ENCODE data around the gene BMPR1A. TPM values are rescaled to one million over a fixed set of nuclear protein-coding genes. Genes with fewer than 3 reads are reported as not detected.

BMPR1A gene
- total and polyA plus RNA-seq, 2 experiments from 2014 or later: 14.2 to 82.5 TPM

DNA sequence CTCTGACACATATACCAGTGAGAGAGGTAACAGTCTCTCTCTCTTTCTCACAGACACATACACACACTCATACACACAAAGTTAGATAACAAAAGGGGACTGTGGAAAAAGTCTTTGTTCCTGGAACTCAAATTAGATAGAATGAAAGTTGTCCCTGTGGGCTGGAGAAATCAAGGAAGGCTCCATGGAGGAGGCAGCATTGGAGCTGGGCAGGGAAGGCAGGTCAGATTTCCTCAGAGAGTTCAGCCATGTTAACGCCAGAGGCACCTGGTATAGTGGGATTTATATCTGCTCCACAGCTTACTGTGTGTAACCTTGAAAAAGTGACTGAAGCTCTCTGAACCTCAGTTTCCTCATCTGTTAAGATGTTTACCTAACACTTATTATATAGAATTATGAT is 49.4 kb upstream of the BMPR1A start (continued):
- TF ChIP-seq, protein P1, sequence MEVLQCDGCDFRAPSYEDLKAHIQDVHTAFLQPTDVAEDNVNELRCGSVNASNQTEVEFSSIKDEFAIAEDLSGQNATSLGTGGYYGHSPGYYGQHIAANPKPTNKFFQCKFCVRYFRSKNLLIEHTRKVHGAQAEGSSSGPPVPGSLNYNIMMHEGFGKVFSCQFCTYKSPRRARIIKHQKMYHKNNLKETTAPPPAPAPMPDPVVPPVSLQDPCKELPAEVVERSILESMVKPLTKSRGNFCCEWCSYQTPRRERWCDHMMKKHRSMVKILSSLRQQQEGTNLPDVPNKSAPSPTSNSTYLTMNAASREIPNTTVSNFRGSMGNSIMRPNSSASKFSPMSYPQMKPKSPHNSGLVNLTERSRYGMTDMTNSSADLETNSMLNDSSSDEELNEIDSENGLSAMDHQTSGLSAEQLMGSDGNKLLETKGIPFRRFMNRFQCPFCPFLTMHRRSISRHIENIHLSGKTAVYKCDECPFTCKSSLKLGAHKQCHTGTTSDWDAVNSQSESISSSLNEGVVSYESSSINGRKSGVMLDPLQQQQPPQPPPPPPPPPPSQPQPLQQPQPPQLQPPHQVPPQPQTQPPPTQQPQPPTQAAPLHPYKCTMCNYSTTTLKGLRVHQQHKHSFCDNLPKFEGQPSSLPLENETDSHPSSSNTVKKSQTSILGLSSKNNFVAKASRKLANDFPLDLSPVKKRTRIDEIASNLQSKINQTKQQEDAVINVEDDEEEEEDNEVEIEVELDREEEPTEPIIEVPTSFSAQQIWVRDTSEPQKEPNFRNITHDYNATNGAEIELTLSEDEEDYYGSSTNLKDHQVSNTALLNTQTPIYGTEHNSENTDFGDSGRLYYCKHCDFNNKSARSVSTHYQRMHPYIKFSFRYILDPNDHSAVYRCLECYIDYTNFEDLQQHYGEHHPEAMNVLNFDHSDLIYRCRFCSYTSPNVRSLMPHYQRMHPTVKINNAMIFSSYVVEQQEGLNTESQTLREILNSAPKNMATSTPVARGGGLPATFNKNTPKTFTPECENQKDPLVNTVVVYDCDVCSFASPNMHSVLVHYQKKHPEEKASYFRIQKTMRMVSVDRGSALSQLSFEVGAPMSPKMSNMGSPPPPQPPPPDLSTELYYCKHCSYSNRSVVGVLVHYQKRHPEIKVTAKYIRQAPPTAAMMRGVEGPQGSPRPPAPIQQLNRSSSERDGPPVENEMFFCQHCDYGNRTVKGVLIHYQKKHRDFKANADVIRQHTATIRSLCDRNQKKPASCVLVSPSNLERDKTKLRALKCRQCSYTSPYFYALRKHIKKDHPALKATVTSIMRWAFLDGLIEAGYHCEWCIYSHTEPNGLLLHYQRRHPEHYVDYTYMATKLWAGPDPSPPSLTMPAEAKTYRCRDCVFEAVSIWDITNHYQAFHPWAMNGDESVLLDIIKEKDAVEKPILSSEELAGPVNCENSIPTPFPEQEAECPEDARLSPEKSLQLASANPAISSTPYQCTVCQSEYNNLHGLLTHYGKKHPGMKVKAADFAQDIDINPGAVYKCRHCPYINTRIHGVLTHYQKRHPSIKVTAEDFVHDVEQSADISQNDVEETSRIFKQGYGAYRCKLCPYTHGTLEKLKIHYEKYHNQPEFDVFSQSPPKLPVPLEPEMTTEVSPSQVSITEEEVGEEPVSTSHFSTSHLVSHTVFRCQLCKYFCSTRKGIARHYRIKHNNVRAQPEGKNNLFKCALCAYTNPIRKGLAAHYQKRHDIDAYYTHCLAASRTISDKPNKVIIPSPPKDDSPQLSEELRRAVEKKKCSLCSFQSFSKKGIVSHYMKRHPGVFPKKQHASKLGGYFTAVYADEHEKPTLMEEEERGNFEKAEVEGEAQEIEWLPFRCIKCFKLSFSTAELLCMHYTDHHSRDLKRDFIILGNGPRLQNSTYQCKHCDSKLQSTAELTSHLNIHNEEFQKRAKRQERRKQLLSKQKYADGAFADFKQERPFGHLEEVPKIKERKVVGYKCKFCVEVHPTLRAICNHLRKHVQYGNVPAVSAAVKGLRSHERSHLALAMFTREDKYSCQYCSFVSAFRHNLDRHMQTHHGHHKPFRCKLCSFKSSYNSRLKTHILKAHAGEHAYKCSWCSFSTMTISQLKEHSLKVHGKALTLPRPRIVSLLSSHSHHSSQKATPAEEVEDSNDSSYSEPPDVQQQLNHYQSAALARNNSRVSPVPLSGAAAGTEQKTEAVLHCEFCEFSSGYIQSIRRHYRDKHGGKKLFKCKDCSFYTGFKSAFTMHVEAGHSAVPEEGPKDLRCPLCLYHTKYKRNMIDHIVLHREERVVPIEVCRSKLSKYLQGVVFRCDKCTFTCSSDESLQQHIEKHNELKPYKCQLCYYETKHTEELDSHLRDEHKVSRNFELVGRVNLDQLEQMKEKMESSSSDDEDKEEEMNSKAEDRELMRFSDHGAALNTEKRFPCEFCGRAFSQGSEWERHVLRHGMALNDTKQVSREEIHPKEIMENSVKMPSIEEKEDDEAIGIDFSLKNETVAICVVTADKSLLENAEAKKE (CRISPR knock-in tag; IDR thresholded peaks at IDR 0.05): no peak
- TF ChIP-seq, protein P2, sequence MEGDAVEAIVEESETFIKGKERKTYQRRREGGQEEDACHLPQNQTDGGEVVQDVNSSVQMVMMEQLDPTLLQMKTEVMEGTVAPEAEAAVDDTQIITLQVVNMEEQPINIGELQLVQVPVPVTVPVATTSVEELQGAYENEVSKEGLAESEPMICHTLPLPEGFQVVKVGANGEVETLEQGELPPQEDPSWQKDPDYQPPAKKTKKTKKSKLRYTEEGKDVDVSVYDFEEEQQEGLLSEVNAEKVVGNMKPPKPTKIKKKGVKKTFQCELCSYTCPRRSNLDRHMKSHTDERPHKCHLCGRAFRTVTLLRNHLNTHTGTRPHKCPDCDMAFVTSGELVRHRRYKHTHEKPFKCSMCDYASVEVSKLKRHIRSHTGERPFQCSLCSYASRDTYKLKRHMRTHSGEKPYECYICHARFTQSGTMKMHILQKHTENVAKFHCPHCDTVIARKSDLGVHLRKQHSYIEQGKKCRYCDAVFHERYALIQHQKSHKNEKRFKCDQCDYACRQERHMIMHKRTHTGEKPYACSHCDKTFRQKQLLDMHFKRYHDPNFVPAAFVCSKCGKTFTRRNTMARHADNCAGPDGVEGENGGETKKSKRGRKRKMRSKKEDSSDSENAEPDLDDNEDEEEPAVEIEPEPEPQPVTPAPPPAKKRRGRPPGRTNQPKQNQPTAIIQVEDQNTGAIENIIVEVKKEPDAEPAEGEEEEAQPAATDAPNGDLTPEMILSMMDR (conservative IDR thresholded peaks at IDR 0.05; ENCODE audit: low read depth in 2 of 2): no peak
- TF ChIP-seq NANOG (IDR thresholded peaks at IDR 0.05; ENCODE audit: borderline replicate concordance): no peak

DNA sequence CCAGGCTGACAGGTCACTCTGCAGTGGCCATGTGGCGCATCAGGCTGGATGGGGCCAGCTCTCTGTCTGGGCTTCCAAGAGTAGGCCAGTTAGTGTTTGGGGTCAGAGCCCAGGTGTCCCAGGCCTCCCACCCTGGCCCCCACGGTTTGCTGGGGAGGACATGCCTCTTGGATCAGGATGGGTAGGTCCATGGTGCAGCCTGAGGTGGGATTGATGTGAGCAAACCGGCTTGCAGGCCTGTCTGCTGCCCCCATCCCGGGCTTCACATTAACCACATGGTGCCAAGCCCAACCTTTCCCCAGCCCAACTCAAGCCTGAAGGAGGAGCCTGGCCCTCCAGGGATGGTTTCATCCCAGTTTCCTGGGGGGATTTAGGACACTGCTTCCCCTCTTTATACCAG is 48.9 kb upstream of the BMPR1A start:
- ATAC-seq (no peak), DNase-seq (ENCODE audit: low spot score) (no peak)
- H4K20me1 ChIP-seq (replicated peaks; ENCODE audit: insufficient read depth): no peaks in the 10 kb centered on the region
- H3F3A ChIP-seq (replicated peaks; ENCODE audit: low read depth): peaks cover 7% of the 10 kb centered on the region; the same call in 1 of the 2 replicates
- no peak overlapping the region for H2AFZ ChIP-seq
- H3K4me1 ChIP-seq (ENCODE audit: insufficient read depth): peaks cover 16% of the 10 kb centered on the region
- Mint-ChIP-seq H3K36me3 (ENCODE audit: low read depth) (no peaks in the 10 kb centered on the region; the same call in 2 of the 3 replicates), H3K27ac (no peak overlapping the region), H3K4me3 (no peak overlapping the region), H3K27me3 (ENCODE audit: insufficient read depth, low read depth, poor library complexity) (peaks cover 17% of the 10 kb centered on the region), H3K9me3 (no peaks in the 10 kb centered on the region; the same call in 2 of the 3 replicates), H3K4me1 (peaks cover 44% of the 10 kb centered on the region)
- no peak overlapping the region for H3K4me2 ChIP-seq
- H3K4me3 ChIP-seq: no peak overlapping the region
- 0 out of 2 replicates have a peak, but pooled peaks cover under 1% of the 10 kb centered on the region for H3K9me2 ChIP-seq (ENCODE audit: insufficient read depth)
- no peaks in the 10 kb centered on the region for H3K36me3 ChIP-seq (ENCODE audit: insufficient read depth)
- H3K79me2 ChIP-seq (replicated peaks; ENCODE audit: insufficient read depth): no peaks in the 10 kb centered on the region
- no peaks in the 10 kb centered on the region for H3K27me3 ChIP-seq (ENCODE audit: insufficient read depth)
- H3K27ac ChIP-seq (ENCODE audit: low read depth): no peak overlapping the region
- no peak for TF ChIP-seq NANOG (IDR thresholded peaks at IDR 0.05; ENCODE audit: borderline replicate concordance)
- TF ChIP-seq, protein P3, sequence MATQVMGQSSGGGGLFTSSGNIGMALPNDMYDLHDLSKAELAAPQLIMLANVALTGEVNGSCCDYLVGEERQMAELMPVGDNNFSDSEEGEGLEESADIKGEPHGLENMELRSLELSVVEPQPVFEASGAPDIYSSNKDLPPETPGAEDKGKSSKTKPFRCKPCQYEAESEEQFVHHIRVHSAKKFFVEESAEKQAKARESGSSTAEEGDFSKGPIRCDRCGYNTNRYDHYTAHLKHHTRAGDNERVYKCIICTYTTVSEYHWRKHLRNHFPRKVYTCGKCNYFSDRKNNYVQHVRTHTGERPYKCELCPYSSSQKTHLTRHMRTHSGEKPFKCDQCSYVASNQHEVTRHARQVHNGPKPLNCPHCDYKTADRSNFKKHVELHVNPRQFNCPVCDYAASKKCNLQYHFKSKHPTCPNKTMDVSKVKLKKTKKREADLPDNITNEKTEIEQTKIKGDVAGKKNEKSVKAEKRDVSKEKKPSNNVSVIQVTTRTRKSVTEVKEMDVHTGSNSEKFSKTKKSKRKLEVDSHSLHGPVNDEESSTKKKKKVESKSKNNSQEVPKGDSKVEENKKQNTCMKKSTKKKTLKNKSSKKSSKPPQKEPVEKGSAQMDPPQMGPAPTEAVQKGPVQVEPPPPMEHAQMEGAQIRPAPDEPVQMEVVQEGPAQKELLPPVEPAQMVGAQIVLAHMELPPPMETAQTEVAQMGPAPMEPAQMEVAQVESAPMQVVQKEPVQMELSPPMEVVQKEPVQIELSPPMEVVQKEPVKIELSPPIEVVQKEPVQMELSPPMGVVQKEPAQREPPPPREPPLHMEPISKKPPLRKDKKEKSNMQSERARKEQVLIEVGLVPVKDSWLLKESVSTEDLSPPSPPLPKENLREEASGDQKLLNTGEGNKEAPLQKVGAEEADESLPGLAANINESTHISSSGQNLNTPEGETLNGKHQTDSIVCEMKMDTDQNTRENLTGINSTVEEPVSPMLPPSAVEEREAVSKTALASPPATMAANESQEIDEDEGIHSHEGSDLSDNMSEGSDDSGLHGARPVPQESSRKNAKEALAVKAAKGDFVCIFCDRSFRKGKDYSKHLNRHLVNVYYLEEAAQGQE (IDR thresholded peaks at IDR 0.05; ENCODE audit: unreplicated experiment): no peak
- TF ChIP-seq CREB1 (CRISPR knock-in tag; IDR thresholded peaks at IDR 0.05; ENCODE audit: low read depth): no peak
- TF ChIP-seq ZNF331 (CRISPR knock-in tag; IDR thresholded peaks at IDR 0.05; ENCODE audit: low read depth): no peak
- TF ChIP-seq EZH2phosphoT487 (IDR thresholded peaks at IDR 0.05; ENCODE audit: unreplicated experiment): no peak
- no peak for TF ChIP-seq JUNB (IDR thresholded peaks at IDR 0.05; ENCODE audit: unreplicated experiment)
- TF ChIP-seq, protein P2 (conservative IDR thresholded peaks at IDR 0.05; ENCODE audit: low read depth in 2 of 2): no peak
- TF ChIP-seq ZNF114 (CRISPR knock-in tag; IDR thresholded peaks at IDR 0.05): no peak
- no peak for TF ChIP-seq STAT1 (IDR thresholded peaks at IDR 0.05; ENCODE audit: unreplicated experiment)
- TF ChIP-seq POLR2AphosphoS5 (IDR thresholded peaks at IDR 0.05; ENCODE audit: low read depth): no peak
